Rectal smooth muscle tissue (tissue), 1 donor: ENCODE data around the gene CD160.
"Not testable (repeated sequence)": the region's sequence is repeated elsewhere in the genome, so short reads cannot be mapped to it uniquely, and the experiment has no call there.

Experiments used
- H3K27ac ChIP-seq: one replicate; pipeline ENCODE4 v1.7.0; 2013; ENCODE audit warnings: low read depth, low read length, inconsistent platforms
- H3K27me3 ChIP-seq: one replicate; pipeline ENCODE4 v1.7.0; 2013; ENCODE audit warnings: low read length; ENCODE audit not compliant: control insufficient read depth, insufficient read depth
- H3K36me3 ChIP-seq: one replicate; pipeline ENCODE4 v1.7.0; 2013; ENCODE audit warnings: low read length; ENCODE audit not compliant: control insufficient read depth, insufficient read depth
- H3K4me1 ChIP-seq: one replicate; pipeline ENCODE4 v1.7.0; 2013; ENCODE audit warnings: low read length; ENCODE audit not compliant: control insufficient read depth, insufficient read depth
- H3K4me3 ChIP-seq: one replicate; pipeline ENCODE4 v1.7.0; 2013; ENCODE audit warnings: low read length
- H3K9ac ChIP-seq: one replicate; pipeline ENCODE4 v1.7.0; 2013; ENCODE audit warnings: low read length

The CD160 gene

GRCh38 chr1:145766926-145767325 is 47.6 kb downstream of the CD160 start:
- not testable (repeated sequence) for H3K4me3 ChIP-seq, H3K27me3 ChIP-seq, H3K4me1 ChIP-seq, H3K9ac ChIP-seq, H3K27ac ChIP-seq, H3K36me3 ChIP-seq

- H3K4me1 ChIP-seq, H3K36me3 ChIP-seq, H3K27ac ChIP-seq, H3K4me3 ChIP-seq, H3K27me3 ChIP-seq, H3K9ac ChIP-seq: not testable (repeated sequence)
Measured at GRCh38 chr1:145768004-145768403, 48.7 kb downstream of the CD160 start.

- Histone ChIP-seq H3K36me3 (no peaks in the 10 kb centered on the region), H3K27me3 (no peaks in the 10 kb centered on the region), H3K27ac (no peak overlapping the region), H3K4me3 (no peak overlapping the region), H3K4me1 (no peaks in the 10 kb centered on the region), H3K9ac (no peak overlapping the region)
Measured at GRCh38 chr1:145771056-145771455, 51.8 kb downstream of the CD160 start.

- no peak overlapping the region for H3K27ac ChIP-seq
Measured at GRCh38 chr1:145773423-145773822, 54.1 kb downstream of the CD160 start.

GRCh38 chr1:145777357-145778145 is 58.3 kb downstream of the CD160 start:
- H3K27ac ChIP-seq: no peak overlapping the region
- H3K36me3 ChIP-seq: no peaks in the 10 kb centered on the region
- H3K4me3 ChIP-seq: no peak overlapping the region
- no peak overlapping the region for H3K9ac ChIP-seq
- no peaks in the 10 kb centered on the region for H3K27me3 ChIP-seq
- H3K4me1 ChIP-seq: peaks cover 5% of the 10 kb centered on the region

More at GRCh38 chr1:145773423-145773822, 54.1 kb downstream of the CD160 start:
- Histone ChIP-seq H3K4me1 (no peaks in the 10 kb centered on the region), H3K9ac (no peak overlapping the region), H3K27me3 (no peaks in the 10 kb centered on the region), H3K4me3 (no peak overlapping the region), H3K36me3 (no peaks in the 10 kb centered on the region)

GRCh38 chr1:145778146-145778540 is 58.8 kb downstream of the CD160 start:
- no peaks in the 10 kb centered on the region for H3K36me3 ChIP-seq
- H3K27ac ChIP-seq: no peak overlapping the region
- H3K4me1 ChIP-seq: peaks cover 5% of the 10 kb centered on the region

GRCh38 chr1:145782272-145783099 is 63.2 kb downstream of the CD160 start:
- Histone ChIP-seq H3K27ac (peak overlapping the region; percentile 74), H3K4me3 (peak overlapping the region; percentile 6), H3K9ac (no peak overlapping the region), H3K27me3 (no peaks in the 10 kb centered on the region), H3K4me1 (peaks cover 10% of the 10 kb centered on the region), H3K36me3 (no peaks in the 10 kb centered on the region)

More at GRCh38 chr1:145778146-145778540, 58.8 kb downstream of the CD160 start:
- Histone ChIP-seq H3K9ac (no peak overlapping the region), H3K4me3 (no peak overlapping the region), H3K27me3 (no peaks in the 10 kb centered on the region)

- no peak overlapping the region for H3K9ac ChIP-seq
- no peaks in the 10 kb centered on the region for H3K36me3 ChIP-seq
- H3K27ac ChIP-seq: peak overlapping the region; percentile 74
- no peaks in the 10 kb centered on the region for H3K27me3 ChIP-seq
- H3K4me1 ChIP-seq: peaks cover 10% of the 10 kb centered on the region
- peak overlapping the region; percentile 41 for H3K4me3 ChIP-seq
Measured at GRCh38 chr1:145784409-145784808, 65.1 kb downstream of the CD160 start.

GRCh38 chr1:145785547-145785946 is 66.2 kb downstream of the CD160 start:
- Histone ChIP-seq H3K36me3 (no peaks in the 10 kb centered on the region), H3K9ac (no peak overlapping the region), H3K4me3 (no peak overlapping the region), H3K27ac (peak overlapping the region; percentile 10), H3K27me3 (no peaks in the 10 kb centered on the region), H3K4me1 (peaks cover 10% of the 10 kb centered on the region)

- no peaks in the 10 kb centered on the region for H3K36me3 ChIP-seq
- H3K27ac ChIP-seq: no peak overlapping the region
- H3K4me1 ChIP-seq: peaks cover 10% of the 10 kb centered on the region
Measured at GRCh38 chr1:145786271-145786670, 67.0 kb downstream of the CD160 start.

GRCh38 chr1:145788580-145788979 is 69.3 kb downstream of the CD160 start:
- Histone ChIP-seq H3K9ac (no peak overlapping the region), H3K4me3 (no peak overlapping the region), H3K36me3 (peaks cover 3% of the 10 kb centered on the region), H3K4me1 (peaks cover 5% of the 10 kb centered on the region), H3K27ac (no peak overlapping the region), H3K27me3 (no peaks in the 10 kb centered on the region)

More at GRCh38 chr1:145786271-145786670, 67.0 kb downstream of the CD160 start:
- Histone ChIP-seq H3K27me3 (no peaks in the 10 kb centered on the region), H3K9ac (no peak overlapping the region), H3K4me3 (no peak overlapping the region)
